HG03558 (cell line): ENCODE results near the gene SSRP1.

ENCODE experiments used
- ATAC-seq: cut with Tn5 transposase; IDR thresholded peaks from one replicate; pipeline ENCODE4 v1.9.1; 2021; ENCODE audit warnings: moderate number of reproducible peaks; ENCODE audit not compliant: unreplicated experiment; ENCODE audit errors: extremely low read depth

Gene SSRP1

GRCh38 chr11:57320719-57321387 lies 14.8 kb downstream of the SSRP1 start:
- no peak for ATAC-seq

- ATAC-seq: no peak
Observed at GRCh38 chr11:57320067-57320718, 15.5 kb downstream of the SSRP1 start.

- ATAC-seq: no peak
Observed at GRCh38 chr11:57318178-57318577, 17.5 kb downstream of the SSRP1 start.

- no peak for ATAC-seq
Observed at GRCh38 chr11:57316017-57316416, 19.7 kb downstream of the SSRP1 start.

- ATAC-seq: no peak
Observed at GRCh38 chr11:57315491-57315890, 20.2 kb downstream of the SSRP1 start.

GRCh38 chr11:57314221-57314973 lies 21.3 kb downstream of the SSRP1 start:
- ATAC-seq: no peak

GRCh38 chr11:57313788-57314135 lies 21.9 kb downstream of the SSRP1 start:
- ATAC-seq: no peak

- ATAC-seq: no peak
Observed at GRCh38 chr11:57313071-57313787, 22.5 kb downstream of the SSRP1 start.

- ATAC-seq: no peak
Observed at GRCh38 chr11:57312511-57313021, 23.1 kb downstream of the SSRP1 start.

GRCh38 chr11:57311109-57311936 lies 24.4 kb downstream of the SSRP1 start:
- ATAC-seq: peak; percentile 98

GRCh38 chr11:57310630-57311086 lies 25.0 kb downstream of the SSRP1 start:
- no peak for ATAC-seq

- no peak for ATAC-seq
Observed at GRCh38 chr11:57310091-57310490, 25.6 kb downstream of the SSRP1 start.

- no peak for ATAC-seq
Observed at GRCh38 chr11:57309106-57310059, 26.3 kb downstream of the SSRP1 start.

GRCh38 chr11:57308426-57309060 lies 27.1 kb downstream of the SSRP1 start:
- no peak for ATAC-seq

- no peak for ATAC-seq
Observed at GRCh38 chr11:57307666-57308270, 27.9 kb downstream of the SSRP1 start.

GRCh38 chr11:57306940-57307565 lies 28.6 kb downstream of the SSRP1 start:
- ATAC-seq: no peak

GRCh38 chr11:57306161-57306876 lies 29.4 kb downstream of the SSRP1 start:
- no peak for ATAC-seq
